ENCODE data around the gene PTP4A2. TPM values are rescaled to one million over a fixed set of nuclear protein-coding genes. Genes with fewer than 3 reads are reported as not detected.

The PTP4A2 gene
- total and polyA plus RNA-seq, 2 of the 13 experiments (the other 11 are each of a cell fraction or from before 2014, with no cell fraction given): 173 to 225 TPM

DNA sequence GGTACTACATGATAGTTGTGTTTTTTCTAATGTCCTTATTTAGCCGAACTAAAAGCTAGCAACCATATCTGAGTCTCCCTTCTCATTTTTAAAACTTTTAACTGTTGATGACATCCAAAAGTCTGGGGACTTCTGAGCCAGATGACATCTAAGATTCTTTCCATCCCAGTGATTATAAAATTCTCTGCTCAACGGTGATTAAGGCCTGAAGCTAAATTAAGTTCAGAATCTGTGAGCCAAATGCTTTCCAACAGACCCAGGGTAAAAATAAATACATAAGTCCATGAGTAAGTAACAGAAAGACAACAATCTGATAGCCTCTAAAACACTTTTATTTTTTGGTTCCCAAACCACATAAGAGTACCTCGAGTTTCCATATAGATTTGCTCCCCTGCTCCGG is 13.1 kb upstream of the PTP4A2 start:
- CTCF ChIA-PET (ENCODE audit: low intra/inter-chr PET ratio, low total read pairs): no interaction called here
- TF ChIP-seq MED8 (CRISPR knock-in tag; IDR thresholded peaks at IDR 0.05; ENCODE audit: insufficient replicate concordance): no peak
- no peak for TF ChIP-seq CEBPZ (IDR thresholded peaks at IDR 0.05; ENCODE audit: low read length)
- no peak for TF ChIP-seq MED1 (CRISPR knock-in tag; IDR thresholded peaks at IDR 0.05)
- TF ChIP-seq ZKSCAN5 (CRISPR knock-in tag; IDR thresholded peaks at IDR 0.05): no peak
- no peak for TF ChIP-seq REST (IDR thresholded peaks at IDR 0.05; ENCODE audit: borderline replicate concordance in 1 of 2, low read depth in 1 of 2, low read length in 2 of 2)
- TF ChIP-seq EP300 (IDR thresholded peaks at IDR 0.05; ENCODE audit: low read depth in 2 of 2, low read length in 2 of 2): no peak
- TF ChIP-seq EP300 (CRISPR knock-in tag; IDR thresholded peaks at IDR 0.05; ENCODE audit: borderline replicate concordance): no peak
- no peak for TF ChIP-seq TEAD2 (CRISPR knock-in tag; IDR thresholded peaks at IDR 0.05)
- no peak for TF ChIP-seq SIX1 (CRISPR knock-in tag; IDR thresholded peaks at IDR 0.05; ENCODE audit: borderline replicate concordance)
- no peaks in the 10 kb centered on the region for H3K9me3 ChIP-seq (ENCODE audit: low read length)
- DNase-seq (ENCODE audit: low spot score): no peak
- no peaks in the 10 kb centered on the region for H3K79me2 ChIP-seq (ENCODE audit: insufficient read depth, low read length)
- no peaks in the 10 kb centered on the region for H3K27me3 ChIP-seq (ENCODE audit: control insufficient read depth in 1 of 2, insufficient read depth in 2 of 2, low read length in 2 of 2)
- ATAC-seq: no peak
- no peak overlapping the region for H3K27ac ChIP-seq (ENCODE audit: extremely low read length, insufficient read depth, low read length)
- no peak overlapping the region for H3K4me2 ChIP-seq (ENCODE audit: low read depth, low read length)
- POLR2A ChIA-PET: no interaction called here
- in situ Hi-C loops (cut with HindIII; ENCODE audit: extremely low pct_ligation_motif_present, low pct_unique_long_range_greater_than_20kb): no loop called here
- no TSS peak for BruUV-seq (replicated peaks)
- no peak for FAIRE-seq
- H2AFZ ChIP-seq (ENCODE audit: low read length): no peak overlapping the region
- H3K9ac ChIP-seq (ENCODE audit: insufficient read depth, low read depth, low read length): no peak overlapping the region
- intact Hi-C loops (cut with micrococcal nuclease; ENCODE audit: unreplicated experiment): no loop called here
- no peak overlapping the region for H3K4me3 ChIP-seq (replicated peaks in 1 of 3; ENCODE audit: insufficient read depth in 1 of 3, low read depth in 2 of 3, low read length in 3 of 3)
- WGBS (ENCODE audit: low lambda C conversion rate): 55% methylated on average over 4 of the region's 4 CpGs
- H4K20me1 ChIP-seq (ENCODE audit: insufficient read depth, low read length): no peaks in the 10 kb centered on the region
- H3K4me1 ChIP-seq (ENCODE audit: insufficient read depth, low read length): peaks cover 29% of the 10 kb centered on the region
- no peaks in the 10 kb centered on the region for H3K36me3 ChIP-seq (replicated peaks in 1 of 2; ENCODE audit: control insufficient read depth in 1 of 2, insufficient read depth in 2 of 2, low read length in 2 of 2)

All from HepG2 (cell line).